ENCODE measurements around the gene HYCC2. TPM values are rescaled to one million over a fixed set of nuclear protein-coding genes. Genes with fewer than 3 reads are reported as not detected.

The HYCC2 gene
- total RNA-seq, 3 donors from 2014 or later: 33.2 to 55.6 (median 48.2) TPM

- DNase-seq (peak; percentile 85 to 92 (median 85)), ATAC-seq (peak; percentile 68)
- H3K4me3 ChIP-seq: peak within 1 kb of the TSS; percentile 97
- no peaks in the 10 kb centered on the region for H3K4me1 ChIP-seq (ENCODE audit: low read depth)
- intact Hi-C loops (cut with DNase I, micrococcal nuclease): no loop called here
- H3K9me3 ChIP-seq: no peaks in the 10 kb centered on the region
- H3K36me3 ChIP-seq (ENCODE audit: low read depth): no peaks in the 10 kb centered on the region
- TF ChIP-seq CTCF (IDR thresholded peaks at IDR 0.05): no peak
These were observed 44.9 kb upstream of the HYCC2 start, which contains the start of gene CFLAR for GRCh38 chr2:201116115-201116958. Gene CFLAR (plus strand): TSS chr2:201116164. CDS start chr2:201129866, 13,702 bp downstream.

GRCh38 chr2:201114846-201115245 is 43.4 kb upstream of the HYCC2 start:
- Histone ChIP-seq H3K36me3 (ENCODE audit: low read depth) (no peaks in the 10 kb centered on the region), H3K4me1 (ENCODE audit: low read depth) (no peaks in the 10 kb centered on the region), H3K9me3 (no peaks in the 10 kb centered on the region), H3K4me3 (no peak overlapping the region)
- DNase-seq: no peak
- no peak for ATAC-seq
- TF ChIP-seq CTCF (IDR thresholded peaks at IDR 0.05): no peak
- intact Hi-C loops (cut with DNase I, micrococcal nuclease): no loop called here

GRCh38 chr2:201114350-201114749 is 42.9 kb upstream of the HYCC2 start:
- intact Hi-C loops (cut with DNase I, micrococcal nuclease): no loop called here

GRCh38 chr2:201111096-201111495 is 39.6 kb upstream of the HYCC2 start:
- DNase-seq: no peak
- intact Hi-C loops (cut with DNase I, micrococcal nuclease): no loop called here
- no peak for TF ChIP-seq CTCF (IDR thresholded peaks at IDR 0.05)

More at GRCh38 chr2:201114350-201114749, 42.9 kb upstream of the HYCC2 start:
- H3K36me3 ChIP-seq (ENCODE audit: low read depth): no peaks in the 10 kb centered on the region
- no peak overlapping the region for H3K4me3 ChIP-seq
- ATAC-seq (no peak), DNase-seq (no peak)
- no peaks in the 10 kb centered on the region for H3K9me3 ChIP-seq
- TF ChIP-seq CTCF (IDR thresholded peaks at IDR 0.05): no peak
- H3K4me1 ChIP-seq (ENCODE audit: low read depth): no peaks in the 10 kb centered on the region

GRCh38 chr2:201110615-201111014 is 39.1 kb upstream of the HYCC2 start:
- DNase-seq (no peak), ATAC-seq (no peak)
- H3K9me3 ChIP-seq: no peaks in the 10 kb centered on the region
- H3K4me3 ChIP-seq: no peak overlapping the region
- intact Hi-C loops (cut with DNase I, micrococcal nuclease): no loop called here
- no peaks in the 10 kb centered on the region for H3K36me3 ChIP-seq (ENCODE audit: low read depth)
- TF ChIP-seq CTCF (IDR thresholded peaks at IDR 0.05): no peak
- no peaks in the 10 kb centered on the region for H3K4me1 ChIP-seq (ENCODE audit: low read depth)

More at GRCh38 chr2:201111096-201111495, 39.6 kb upstream of the HYCC2 start:
- ATAC-seq: no peak
- Histone ChIP-seq H3K9me3 (no peaks in the 10 kb centered on the region), H3K4me3 (no peak overlapping the region), H3K4me1 (ENCODE audit: low read depth) (no peaks in the 10 kb centered on the region), H3K36me3 (ENCODE audit: low read depth) (no peaks in the 10 kb centered on the region)

All from mucosa of descending colon (tissue), 3 donors.